PC-9 (cell line): ENCODE data around the gene ULBP1. TPM values are rescaled to one million over a fixed set of nuclear protein-coding genes. Genes with fewer than 3 reads are reported as not detected.
A peak's percentile ranks its signal among the peaks of the same experiment; 100 is the strongest.

Experiments used
- BruUV-seq: library from RNA; stranded (reverse); fragments of 400-500 nt; replicated peaks from 2 replicates; lab custom pipeline; 2021; lab: Mats Ljungman, UMichigan
- CTCF ChIA-PET: fragments of 300-600 bp; sonication (Branson Sonifier 250); formaldehyde crosslinking; loops from one replicate; lab custom pipeline; 2022; ENCODE audit warnings: antibody characterized with exemption; lab: Charles Lee
- POLR2A ChIA-PET: fragments of 300-600 bp; sonication (Branson Sonifier 250); formaldehyde crosslinking; loops from one replicate; lab custom pipeline; 2022; ENCODE audit warnings: antibody characterized with exemption; ENCODE audit not compliant: unreplicated experiment; lab: Charles Lee
- DNase-seq, 2 experiments: peaks; one replicate each; pipeline versions ENCODE4 v3.0.0 to v3.0.0-alpha.2; 2015 to 2022; ENCODE audit warnings: mixed read lengths in 1 of 2
- H2AFZ ChIP-seq: fragments of 200-600 bp; sonication (generic); 2 replicates; pipeline ENCODE4 v1.8.1; 2017; ENCODE audit warnings: antibody characterized with exemption
- H3F3A ChIP-seq: fragments of 200-600 bp; sonication (generic); 2 replicates; pipeline ENCODE4 v1.8.1; 2017; ENCODE audit warnings: antibody characterized with exemption, mild to moderate bottlenecking, low read depth; ENCODE audit not compliant: insufficient read depth
- H3K27ac ChIP-seq: fragments of 200-600 bp; sonication (generic); 2 replicates; pipeline ENCODE4 v1.6.1; 2016; ENCODE audit warnings: mixed run types
- H3K27me3 ChIP-seq: fragments of 200-600 bp; sonication (generic); 2 replicates; pipeline ENCODE4 v1.6.1; 2016; ENCODE audit warnings: low read depth, mixed run types; ENCODE audit not compliant: insufficient read depth
- H3K36me3 ChIP-seq: fragments of 200-600 bp; sonication (generic); 2 replicates; pipeline ENCODE4 v1.6.1; 2016; ENCODE audit warnings: low read depth, mixed run types
- H3K4me1 ChIP-seq: fragments of 200-600 bp; sonication (generic); replicated peaks from 2 replicates; pipeline ENCODE4 v1.6.1; 2016; ENCODE audit warnings: mixed run types; ENCODE audit not compliant: insufficient read depth
- H3K4me2 ChIP-seq: fragments of 200-600 bp; sonication (generic); 2 replicates; pipeline ENCODE4 v1.6.1; 2017; ENCODE audit warnings: mixed run types
- H3K4me3 ChIP-seq: fragments of 200-600 bp; sonication (generic); 2 replicates; pipeline ENCODE4 v1.6.1; 2016; ENCODE audit warnings: mixed run types
- H3K79me2 ChIP-seq: fragments of 200-600 bp; sonication (generic); 2 replicates; pipeline ENCODE4 v1.6.1; 2017; ENCODE audit warnings: low read depth, mixed run types
- H3K9me2 ChIP-seq: fragments of 200-600 bp; sonication (generic); 2 replicates; pipeline ENCODE4 v1.8.1; 2017; ENCODE audit warnings: mild to moderate bottlenecking; ENCODE audit not compliant: insufficient read depth
- H3K9me3 ChIP-seq: fragments of 200-600 bp; sonication (generic); 2 replicates; pipeline ENCODE4 v1.8.1; 2016; ENCODE audit warnings: low read depth; ENCODE audit not compliant: insufficient read depth
- H4K20me1 ChIP-seq: fragments of 200-600 bp; sonication (generic); 2 replicates; pipeline ENCODE4 v1.8.1; 2017; ENCODE audit not compliant: insufficient read depth
- EZH2 ChIP-seq: fragments of 200-600 bp; sonication (generic); IDR thresholded peaks from 2 replicates; pipeline ENCODE4 v1.8.0; 2017; ENCODE audit warnings: antibody characterized with exemption, low read depth
- intact Hi-C: fragments of 100-400 bp; cut with micrococcal nuclease; formaldehyde crosslinking; loops from one replicate; pipeline ENCODE4 v1.10.0; 2022; ENCODE audit not compliant: unreplicated experiment
- total RNA-seq: library from RNA; stranded (reverse); gene quantifications from 2 replicates; pipeline ENCODE4 v1.2.3, GENCODE V29; 2021
- TF ChIP-seq, protein P1 (sequence below): fragments of 200-600 bp; sonication (generic); conservative IDR thresholded peaks from 2 replicates; pipeline ENCODE4 v1.6.1; 2017; ENCODE audit warnings: mixed run types, antibody characterized with exemption, mild to moderate bottlenecking, moderate library complexity

Gene ULBP1
- total RNA-seq, 1 experiment from 2014 or later = 3.3 TPM

DNA sequence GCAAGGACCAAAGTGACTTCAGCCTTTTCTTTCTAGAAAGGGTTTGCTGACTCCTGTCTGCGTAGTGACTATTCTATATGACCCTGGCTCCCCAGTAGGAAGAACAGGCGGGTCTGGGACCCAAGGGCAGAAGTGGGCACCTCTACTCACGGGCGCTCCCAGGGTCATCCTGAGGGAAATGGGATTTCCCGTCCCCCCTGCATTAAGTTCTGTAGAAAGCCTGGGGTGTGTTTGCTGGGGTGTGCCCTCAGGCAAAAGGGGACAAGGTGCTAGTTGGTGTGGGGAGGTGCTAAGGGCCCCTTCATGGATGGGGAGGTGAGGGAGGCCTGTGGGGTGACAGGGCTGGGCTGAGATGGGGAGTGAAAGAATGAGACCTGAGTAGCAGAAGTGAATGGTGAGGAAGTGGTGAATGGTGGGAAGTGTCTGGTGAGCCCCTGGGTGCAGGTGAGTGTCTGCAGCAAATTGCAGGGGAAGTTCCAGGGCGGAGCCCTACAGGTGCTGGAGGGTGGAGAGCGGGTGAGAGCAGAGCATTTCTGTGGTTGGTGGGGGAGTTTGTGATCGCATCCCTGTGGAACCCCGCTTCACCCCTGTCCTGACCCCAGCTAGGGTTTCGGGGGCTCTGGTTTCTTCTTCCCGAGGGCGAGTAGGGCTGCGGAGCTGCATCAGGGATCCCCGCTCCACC, 40.5 kb downstream of the ULBP1 start:
- peak overlapping the region; percentile 60 for H3K4me3 ChIP-seq
- ChIA-PET CTCF (interaction anchor here (0.6 kb wide), 1 partner anchor 413 kb away, joined by 5 read pairs; no protein-coding TSS in a partner anchor), POLR2A (interaction anchor here (0.6 kb wide), 1 partner anchor 164 kb away, joined by 3 read pairs; no protein-coding TSS in a partner anchor)
- H3K9me2 ChIP-seq = no peaks in the 10 kb centered on the region
- no peaks in the 10 kb centered on the region for H3K27me3 ChIP-seq
- intact Hi-C loops = loop anchor here (2.0 kb wide), 1 partner anchor 69 kb away; no protein-coding TSS in a partner anchor
- peaks cover 16% of the 10 kb centered on the region for H3K4me1 ChIP-seq
- TF ChIP-seq, protein P1, sequence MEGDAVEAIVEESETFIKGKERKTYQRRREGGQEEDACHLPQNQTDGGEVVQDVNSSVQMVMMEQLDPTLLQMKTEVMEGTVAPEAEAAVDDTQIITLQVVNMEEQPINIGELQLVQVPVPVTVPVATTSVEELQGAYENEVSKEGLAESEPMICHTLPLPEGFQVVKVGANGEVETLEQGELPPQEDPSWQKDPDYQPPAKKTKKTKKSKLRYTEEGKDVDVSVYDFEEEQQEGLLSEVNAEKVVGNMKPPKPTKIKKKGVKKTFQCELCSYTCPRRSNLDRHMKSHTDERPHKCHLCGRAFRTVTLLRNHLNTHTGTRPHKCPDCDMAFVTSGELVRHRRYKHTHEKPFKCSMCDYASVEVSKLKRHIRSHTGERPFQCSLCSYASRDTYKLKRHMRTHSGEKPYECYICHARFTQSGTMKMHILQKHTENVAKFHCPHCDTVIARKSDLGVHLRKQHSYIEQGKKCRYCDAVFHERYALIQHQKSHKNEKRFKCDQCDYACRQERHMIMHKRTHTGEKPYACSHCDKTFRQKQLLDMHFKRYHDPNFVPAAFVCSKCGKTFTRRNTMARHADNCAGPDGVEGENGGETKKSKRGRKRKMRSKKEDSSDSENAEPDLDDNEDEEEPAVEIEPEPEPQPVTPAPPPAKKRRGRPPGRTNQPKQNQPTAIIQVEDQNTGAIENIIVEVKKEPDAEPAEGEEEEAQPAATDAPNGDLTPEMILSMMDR = no peak
- no peak for TF ChIP-seq EZH2
- no peaks in the 10 kb centered on the region for H3F3A ChIP-seq
- peak overlapping the region; percentile 92 for H2AFZ ChIP-seq
- no peaks in the 10 kb centered on the region for H3K9me3 ChIP-seq
- DNase-seq = no peak
- no peak overlapping the region for H3K27ac ChIP-seq
- no peaks in the 10 kb centered on the region for H4K20me1 ChIP-seq
- H3K4me2 ChIP-seq = peak overlapping the region; percentile 79
- no peaks in the 10 kb centered on the region for H3K36me3 ChIP-seq
- no peaks in the 10 kb centered on the region for H3K79me2 ChIP-seq
- BruUV-seq = no TSS peak

GRCh38 chr6:150004783-150005717, 41.3 kb downstream of the ULBP1 start:
- Histone ChIP-seq H3K4me1 (peaks cover 16% of the 10 kb centered on the region), H3K4me3 (peak overlapping the region; percentile 60), H3K79me2 (no peaks in the 10 kb centered on the region), H3K27me3 (no peaks in the 10 kb centered on the region), H2AFZ (peak overlapping the region; percentile 92), H3K36me3 (no peaks in the 10 kb centered on the region), H3F3A (no peaks in the 10 kb centered on the region), H3K9me3 (no peaks in the 10 kb centered on the region), H4K20me1 (no peaks in the 10 kb centered on the region), H3K9me2 (no peaks in the 10 kb centered on the region), H3K4me2 (peak overlapping the region; percentile 79), H3K27ac (no peak overlapping the region)
- BruUV-seq = no TSS peak
- POLR2A ChIA-PET = interaction anchor here (0.6 kb wide), 1 partner anchor 165 kb away, joined by 3 read pairs; no protein-coding TSS in a partner anchor
- DNase-seq = peak; percentile 78 to 92
- CTCF ChIA-PET = interaction anchor here (0.6 kb wide), 1 partner anchor 412 kb away, joined by 5 read pairs; no protein-coding TSS in a partner anchor
- no peak for TF ChIP-seq EZH2
- TF ChIP-seq, protein P1 = no peak; the same call in 1 of the 2 replicates
- intact Hi-C loops = loop anchor here (2.0 to 5.0 kb wide), 3 partner anchors 70 to 807 kb away; no protein-coding TSS in a partner anchor
